Measurements from ENCODE around the gene ADAMTS2. TPM values are rescaled to one million over a fixed set of nuclear protein-coding genes. Genes with fewer than 3 reads are reported as not detected.

ADAMTS2 gene
- total and polyA plus RNA-seq, 2 of the 4 experiments (the other 2 are of a cell fraction), result 19.0 to 58.8 TPM

DNA sequence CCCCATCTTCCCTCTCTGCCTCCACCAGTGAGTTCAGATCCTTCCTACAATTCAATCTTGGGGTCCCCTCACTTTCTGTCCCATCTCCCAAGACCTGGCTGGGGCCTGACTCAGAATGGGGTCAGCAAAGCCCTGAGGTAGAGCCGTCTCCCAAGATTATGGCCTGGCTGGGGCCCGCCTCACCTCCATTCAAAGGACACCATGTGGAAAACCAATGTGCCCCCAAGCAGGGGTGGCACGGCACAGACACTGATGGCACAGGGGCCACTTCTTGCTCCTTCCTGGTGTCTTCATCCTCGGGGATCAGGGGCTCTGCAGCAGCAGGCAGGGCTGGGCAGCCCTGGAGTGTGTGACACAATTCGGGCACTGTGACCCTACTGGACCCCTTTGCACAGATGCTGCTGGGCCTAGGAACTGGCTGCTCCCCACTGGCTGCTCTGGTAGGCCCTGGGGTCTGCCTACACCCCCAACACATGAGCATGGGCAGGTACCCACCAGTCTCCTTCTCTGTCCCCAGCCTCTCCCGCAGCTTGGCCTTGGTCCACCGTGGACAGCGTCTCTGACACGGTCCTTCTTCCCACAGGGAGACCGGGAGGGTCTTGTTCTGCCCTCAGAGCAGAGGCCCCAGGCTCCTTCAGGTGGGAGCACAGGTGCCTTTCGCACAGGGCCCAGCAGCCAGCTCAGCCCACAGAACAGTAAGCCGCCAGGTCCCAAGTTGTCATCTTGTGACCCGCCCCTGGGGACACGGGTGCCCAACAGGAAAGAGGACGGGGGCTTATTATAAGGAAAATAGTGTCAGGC is 89.5 kb downstream of the ADAMTS2 start:
- Histone ChIP-seq H2BK20ac (ENCODE audit: low read depth, low read length) (no peak overlapping the region), H3K4me1 (ENCODE audit: control insufficient read depth, insufficient read depth, low read length) (peaks cover 6% of the 10 kb centered on the region), H3K79me1 (ENCODE audit: low read depth in 1 of 2, low read length in 2 of 2) (peaks cover 13 to 53% of the 10 kb centered on the region in 2 experiments), H3K9ac (ENCODE audit: low read depth, low read length) (no peak overlapping the region), H4K5ac (ENCODE audit: low read depth, low read length) (no peak overlapping the region), H3K18ac (ENCODE audit: low read depth, low read length) (no peak overlapping the region), H3K27me3 (ENCODE audit: control insufficient read depth, insufficient read depth, low read length) (no peaks in the 10 kb centered on the region), H3K56ac (ENCODE audit: extremely low read depth, insufficient read depth, low read length) (no peak overlapping the region), H2BK5ac (ENCODE audit: low read depth, low read length, poor library complexity, severe bottlenecking) (no peak overlapping the region), H3K4me2 (ENCODE audit: low read depth, low read length) (no peak overlapping the region), H3K4ac (ENCODE audit: low read depth, low read length) (no peak overlapping the region), H3K9me1 (ENCODE audit: insufficient read depth, low read length) (peaks cover 4% of the 10 kb centered on the region; the same call in 1 of the 2 replicates), H4K8ac (ENCODE audit: low read depth in 2 of 2, low read length in 2 of 2) (no peak overlapping the region), H3K36me3 (ENCODE audit: control insufficient read depth, insufficient read depth, low read length) (peaks cover 6% of the 10 kb centered on the region; the same call in 1 of the 2 replicates), H3K23ac (ENCODE audit: low read depth, low read length) (no peak overlapping the region), H4K91ac (ENCODE audit: insufficient read depth, low read depth, low read length) (no peak overlapping the region), H3K4me3 (ENCODE audit: insufficient read depth, low read depth, low read length) (no peak overlapping the region), H2BK120ac (ENCODE audit: low read depth, low read length) (no peak overlapping the region), H2BK15ac (ENCODE audit: low read depth, low read length) (no peak overlapping the region), H4K20me1 (ENCODE audit: insufficient read depth, low read length) (peaks cover under 1% of the 10 kb centered on the region), H2AK9ac (replicated peaks; ENCODE audit: low read depth, low read length, poor library complexity) (no peak overlapping the region), H2AK5ac (ENCODE audit: low read depth, low read length) (no peak overlapping the region), H3K14ac (replicated peaks; ENCODE audit: low read depth, low read length) (no peak overlapping the region), H2AFZ (replicated peaks; ENCODE audit: low read length, poor library complexity) (no peak overlapping the region), H3K9me3 (ENCODE audit: control insufficient read depth, insufficient read depth, low read length) (no peaks in the 10 kb centered on the region), H3K27ac (ENCODE audit: insufficient read depth, low read length) (no peak overlapping the region)
- DNase-seq, result no peak
- no peak for ATAC-seq (ENCODE audit: low read depth)
- WGBS, 2 experiments (ENCODE audit: extremely low coverage in 2 of 2, insufficient read length in 1 of 2), result 100% methylated on average over 6 of the region's 15 CpGs; no CpG with 5 or more reads in 1 of the 2 experiments
- ChIA-PET CTCF (no interaction called here), POLR2A (ENCODE audit: unreplicated experiment) (no interaction called here)
- intact Hi-C loops (cut with micrococcal nuclease) (no loop called here), dilution Hi-C loops (cut with HindIII; ENCODE audit: low sequenced_read_pairs, unreplicated experiment) (no loop called here), in situ Hi-C loops (cut with MboI; ENCODE audit: low sequenced_read_pairs) (no loop called here)
- BruUV-seq (replicated peaks), result no TSS peak
- TF ChIP-seq, protein P1, sequence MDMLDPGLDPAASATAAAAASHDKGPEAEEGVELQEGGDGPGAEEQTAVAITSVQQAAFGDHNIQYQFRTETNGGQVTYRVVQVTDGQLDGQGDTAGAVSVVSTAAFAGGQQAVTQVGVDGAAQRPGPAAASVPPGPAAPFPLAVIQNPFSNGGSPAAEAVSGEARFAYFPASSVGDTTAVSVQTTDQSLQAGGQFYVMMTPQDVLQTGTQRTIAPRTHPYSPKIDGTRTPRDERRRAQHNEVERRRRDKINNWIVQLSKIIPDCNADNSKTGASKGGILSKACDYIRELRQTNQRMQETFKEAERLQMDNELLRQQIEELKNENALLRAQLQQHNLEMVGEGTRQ (IDR thresholded peaks at IDR 0.05; ENCODE audit: low read depth, low read length), result no peak
- no peak for TF ChIP-seq NFE2L2 (IDR thresholded peaks at IDR 0.05; ENCODE audit: low read depth, low read length)
- no peak for TF ChIP-seq SMC3 (IDR thresholded peaks at IDR 0.05; ENCODE audit: low read depth, low read length)
- no peak for TF ChIP-seq MAZ (IDR thresholded peaks at IDR 0.05; ENCODE audit: borderline replicate concordance, low read depth, low read length)
- TF ChIP-seq BHLHE40 (IDR thresholded peaks at IDR 0.05; ENCODE audit: low read depth, low read length), result no peak
- TF ChIP-seq CTCF (conservative IDR thresholded peaks at IDR 0.05; ENCODE audit: low read depth, low read length), result no peak
- no peak for TF ChIP-seq RFX5 (IDR thresholded peaks at IDR 0.05; ENCODE audit: low read depth, low read length)
- no peak for TF ChIP-seq RAD21 (IDR thresholded peaks at IDR 0.05; ENCODE audit: low read length)
- TF ChIP-seq FOS (IDR thresholded peaks at IDR 0.05; ENCODE audit: low read depth, low read length), result no peak
- TF ChIP-seq MXI1 (IDR thresholded peaks at IDR 0.05; ENCODE audit: borderline replicate concordance, low read depth, low read length), result no peak
